ENCODE data around the gene ABCC1.

- no peak for TF ChIP-seq RFX5 (IDR thresholded peaks at IDR 0.05; ENCODE audit: low read depth, low read length)
- TF ChIP-seq CTCF (conservative IDR thresholded peaks at IDR 0.05; ENCODE audit: low read depth, low read length) = no peak
- TF ChIP-seq CEBPB (IDR thresholded peaks at IDR 0.05; ENCODE audit: low read depth, low read length) = no peak
- TF ChIP-seq POLR2A (IDR thresholded peaks at IDR 0.05; ENCODE audit: low read depth, low read length) = no peak
- no peak for TF ChIP-seq RAD21 (IDR thresholded peaks at IDR 0.05; ENCODE audit: low read length)
- no peak for TF ChIP-seq CHD1 (IDR thresholded peaks at IDR 0.05; ENCODE audit: low read depth, low read length)
- TF ChIP-seq RCOR1 (IDR thresholded peaks at IDR 0.05; ENCODE audit: insufficient replicate concordance, low read length) = no peak
- no peak for TF ChIP-seq ELK1 (IDR thresholded peaks at IDR 0.05; ENCODE audit: borderline replicate concordance, low read depth, low read length)
These were observed 12.2 kb downstream of the ABCC1 start for GRCh38 chr16:15961571-15962090.

All from IMR-90 (cell line).